Caco-2 (cell line): ENCODE measurements around the gene NDUFB8. TPM values are rescaled to one million over a fixed set of nuclear protein-coding genes. Genes with fewer than 3 reads are reported as not detected.
A peak's percentile ranks its signal among the peaks of the same experiment; 100 is the strongest.

ENCODE experiments used
- BruUV-seq: library from RNA; stranded (reverse); fragments of 400-500 nt; replicated peaks from 2 replicates; lab custom pipeline; 2021; lab: Mats Ljungman, UMichigan
- CTCF ChIA-PET: fragments of 300-600 bp; sonication (Branson Sonifier 250); formaldehyde crosslinking; loops from one replicate; lab custom pipeline; 2022; ENCODE audit warnings: antibody characterized with exemption; lab: Charles Lee
- POLR2A ChIA-PET: fragments of 300-600 bp; sonication (Branson Sonifier 250); formaldehyde crosslinking; loops from one replicate; lab custom pipeline; 2022; ENCODE audit warnings: antibody characterized with exemption; lab: Charles Lee
- DNase-seq, 2 experiments: peaks; one replicate each; pipeline versions ENCODE4 v3.0.0 to v3.0.0-alpha.2; 2020 to 2022
- H3K27me3 ChIP-seq: replicated peaks from 2 replicates; pipeline ENCODE4 v1.6.0; 2011; ENCODE audit warnings: low read length; ENCODE audit not compliant: control insufficient read depth, insufficient read depth
- H3K36me3 ChIP-seq: 2 replicates; pipeline ENCODE4 v1.5.1; 2011; ENCODE audit warnings: low read length; ENCODE audit not compliant: control insufficient read depth, insufficient read depth
- H3K4me1 ChIP-seq: fragments of 250-450 bp; sonication (Bioruptor Pico); 2 replicates; pipeline ENCODE4 v1.5.1; 2020; ENCODE audit warnings: mild to moderate bottlenecking
- H3K4me3 ChIP-seq: 2 replicates; pipeline ENCODE4 v1.5.1; 2011; ENCODE audit warnings: low read depth, mild to moderate bottlenecking, control low read depth, low read length
- H3K9me3 ChIP-seq: fragments of 250-450 bp; sonication (Bioruptor Pico); 2 replicates; pipeline ENCODE4 v1.5.1; 2020; ENCODE audit warnings: mild to moderate bottlenecking, moderate library complexity
- H3K27ac Mint-ChIP-seq: one replicate; pipeline ENCODE4 v1.8.0; 2022; ENCODE audit warnings: mixed read lengths; ENCODE audit not compliant: unreplicated experiment
- H3K27me3 Mint-ChIP-seq: one replicate; pipeline ENCODE4 v1.8.0; 2022; ENCODE audit warnings: mixed read lengths; ENCODE audit not compliant: insufficient read depth, unreplicated experiment
- H3K36me3 Mint-ChIP-seq: one replicate; pipeline ENCODE4 v1.8.0; 2022; ENCODE audit warnings: mild to moderate bottlenecking, mixed read lengths; ENCODE audit not compliant: insufficient read depth, unreplicated experiment
- H3K4me1 Mint-ChIP-seq: one replicate; pipeline ENCODE4 v1.8.0; 2022; ENCODE audit warnings: low read depth, mixed read lengths; ENCODE audit not compliant: unreplicated experiment
- H3K4me3 Mint-ChIP-seq: one replicate; pipeline ENCODE4 v1.8.0; 2022; ENCODE audit warnings: mild to moderate bottlenecking, moderate library complexity, mixed read lengths; ENCODE audit not compliant: unreplicated experiment
- H3K9me3 Mint-ChIP-seq: one replicate; pipeline ENCODE4 v1.8.0; 2022; ENCODE audit warnings: mixed read lengths; ENCODE audit not compliant: unreplicated experiment
- intact Hi-C: fragments of 100-400 bp; cut with micrococcal nuclease; formaldehyde crosslinking; loops from one replicate; pipeline ENCODE4 v1.10.0; 2022; ENCODE audit not compliant: unreplicated experiment
- total RNA-seq: library from RNA; stranded (reverse); gene quantifications from 2 replicates; pipeline ENCODE4 v1.2.3, GENCODE V29; 2022
- TF ChIP-seq, protein P1 (sequence below), 2 experiments: fragments of 200-600 bp in 1 of 2; IDR thresholded peaks; 1 replicate in 1 of 2; 2 replicates in 1 of 2; pipeline versions ENCODE4 v1.5.1 to v1.8.0; 2011 to 2022; ENCODE audit warnings: antibody characterized with exemption in 1 of 2, control low read depth in 1 of 2, inconsistent platforms in 1 of 2, low read depth in 1 of 2, low read length in 1 of 2, mild to moderate bottlenecking in 1 of 2, moderate library complexity in 1 of 2; ENCODE audit not compliant: insufficient read depth in 1 of 2, severe bottlenecking in 1 of 2, unreplicated experiment in 1 of 2

The NDUFB8 gene
- total RNA-seq, 1 experiment from 2014 or later: 249 TPM

DNA sequence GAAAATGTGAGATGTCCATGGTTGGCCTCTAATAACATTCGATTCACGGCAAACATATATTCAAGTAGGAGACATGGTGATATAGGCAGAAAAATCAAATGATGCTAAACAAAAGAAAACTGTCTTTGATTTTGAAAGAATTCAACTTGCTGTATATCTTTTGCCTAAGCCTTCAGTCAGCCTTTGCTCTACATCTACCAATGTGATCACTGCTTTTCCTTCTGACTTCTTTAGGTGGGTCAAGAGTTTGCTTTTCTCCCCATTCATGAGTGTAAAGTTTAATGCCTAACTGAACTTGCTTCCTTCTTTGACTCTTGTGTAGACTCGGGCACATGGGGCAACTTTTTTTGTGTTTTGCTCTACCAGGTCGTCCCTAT, 5.7 kb upstream of the NDUFB8 start:
- H3K27ac Mint-ChIP-seq: no peak overlapping the region
- H3K4me1 Mint-ChIP-seq: no peaks in the 10 kb centered on the region
- Histone ChIP-seq H3K9me3 (no peaks in the 10 kb centered on the region), H3K27me3 (no peaks in the 10 kb centered on the region), H3K36me3 (peaks cover 2% of the 10 kb centered on the region; the same call in 1 of the 2 replicates), H3K4me3 (peak overlapping the region; percentile 14), H3K4me1 (no peaks in the 10 kb centered on the region; the same call in 1 of the 2 replicates)
- intact Hi-C loops: no loop called here
- no TSS peak for BruUV-seq
- TF ChIP-seq, protein P1, sequence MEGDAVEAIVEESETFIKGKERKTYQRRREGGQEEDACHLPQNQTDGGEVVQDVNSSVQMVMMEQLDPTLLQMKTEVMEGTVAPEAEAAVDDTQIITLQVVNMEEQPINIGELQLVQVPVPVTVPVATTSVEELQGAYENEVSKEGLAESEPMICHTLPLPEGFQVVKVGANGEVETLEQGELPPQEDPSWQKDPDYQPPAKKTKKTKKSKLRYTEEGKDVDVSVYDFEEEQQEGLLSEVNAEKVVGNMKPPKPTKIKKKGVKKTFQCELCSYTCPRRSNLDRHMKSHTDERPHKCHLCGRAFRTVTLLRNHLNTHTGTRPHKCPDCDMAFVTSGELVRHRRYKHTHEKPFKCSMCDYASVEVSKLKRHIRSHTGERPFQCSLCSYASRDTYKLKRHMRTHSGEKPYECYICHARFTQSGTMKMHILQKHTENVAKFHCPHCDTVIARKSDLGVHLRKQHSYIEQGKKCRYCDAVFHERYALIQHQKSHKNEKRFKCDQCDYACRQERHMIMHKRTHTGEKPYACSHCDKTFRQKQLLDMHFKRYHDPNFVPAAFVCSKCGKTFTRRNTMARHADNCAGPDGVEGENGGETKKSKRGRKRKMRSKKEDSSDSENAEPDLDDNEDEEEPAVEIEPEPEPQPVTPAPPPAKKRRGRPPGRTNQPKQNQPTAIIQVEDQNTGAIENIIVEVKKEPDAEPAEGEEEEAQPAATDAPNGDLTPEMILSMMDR (IDR thresholded peaks at IDR 0.05; ENCODE audit: insufficient read depth in 1 of 2, low read depth in 1 of 2, low read length in 1 of 2, severe bottlenecking in 1 of 2, unreplicated experiment in 1 of 2): no peak
- H3K4me3 Mint-ChIP-seq: no peak overlapping the region
- POLR2A ChIA-PET: interaction anchor here (0.6 to 1.3 kb wide), 17 partner anchors 9 to 1841 kb away, joined by 3 to 12 read pairs (median 5); partner anchors contain the start of genes SCD and SLF2
- CTCF ChIA-PET: interaction anchor here (0.6 to 1.9 kb wide), 24 partner anchors 8 to 1743 kb away, joined by 3 to 32 read pairs (median 5); partner anchors contain the start of genes PDZD7 and SCD
- H3K27me3 Mint-ChIP-seq: no peaks in the 10 kb centered on the region
- H3K9me3 Mint-ChIP-seq: no peaks in the 10 kb centered on the region
- peaks cover 20% of the 10 kb centered on the region for H3K36me3 Mint-ChIP-seq
- DNase-seq: no peak

- Mint-ChIP-seq H3K4me1 (no peaks in the 10 kb centered on the region), H3K27me3 (no peaks in the 10 kb centered on the region), H3K9me3 (no peaks in the 10 kb centered on the region), H3K27ac (no peak overlapping the region), H3K36me3 (peaks cover 20% of the 10 kb centered on the region), H3K4me3 (peak overlapping the region; percentile 29)
- Histone ChIP-seq H3K4me3 (no peak overlapping the region), H3K36me3 (peaks cover 2% of the 10 kb centered on the region; the same call in 1 of the 2 replicates), H3K27me3 (no peaks in the 10 kb centered on the region), H3K9me3 (no peaks in the 10 kb centered on the region), H3K4me1 (no peaks in the 10 kb centered on the region; the same call in 1 of the 2 replicates)
- ChIA-PET POLR2A (no interaction called here), CTCF (interaction anchor here (1.0 to 1.3 kb wide), 2 partner anchors 28 to 209 kb away, joined by 3 to 7 read pairs; no protein-coding TSS in a partner anchor)
- BruUV-seq: no TSS peak
- intact Hi-C loops: no loop called here
- TF ChIP-seq, protein P1 (IDR thresholded peaks at IDR 0.05; ENCODE audit: insufficient read depth in 1 of 2, low read depth in 1 of 2, low read length in 1 of 2, severe bottlenecking in 1 of 2, unreplicated experiment in 1 of 2): no peak
- DNase-seq: no peak
Observed at GRCh38 chr10:100534726-100535125, 5.1 kb upstream of the NDUFB8 start.

DNA sequence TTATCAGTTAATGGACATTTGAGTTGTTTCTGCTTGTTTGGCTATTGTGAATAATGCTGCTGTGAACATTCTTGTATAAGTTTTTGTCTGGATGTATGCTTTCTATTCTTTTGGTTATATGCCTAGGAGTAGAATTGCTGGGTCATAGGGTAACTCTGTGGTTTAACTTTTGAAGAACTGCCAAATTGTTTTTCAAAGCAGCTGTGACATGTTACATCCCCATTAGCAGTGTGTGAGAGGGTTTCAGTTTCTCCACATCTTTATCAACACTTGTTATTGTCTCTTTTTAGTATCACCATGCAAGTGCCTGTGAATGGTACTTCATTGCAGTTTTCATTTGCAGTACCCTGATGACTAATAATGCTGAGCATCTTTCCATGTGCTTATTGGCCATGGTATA, 2.1 kb upstream of the NDUFB8 start:
- intact Hi-C loops: no loop called here
- ChIA-PET CTCF (no interaction called here), POLR2A (no interaction called here)
- Histone ChIP-seq H3K4me3 (no peak overlapping the region), H3K27me3 (no peaks in the 10 kb centered on the region), H3K36me3 (peaks cover 1% of the 10 kb centered on the region; the same call in 1 of the 2 replicates), H3K4me1 (peaks cover 6% of the 10 kb centered on the region), H3K9me3 (no peaks in the 10 kb centered on the region)
- no peaks in the 10 kb centered on the region for H3K27me3 Mint-ChIP-seq
- TF ChIP-seq, protein P1 (IDR thresholded peaks at IDR 0.05; ENCODE audit: insufficient read depth in 1 of 2, low read depth in 1 of 2, low read length in 1 of 2, severe bottlenecking in 1 of 2, unreplicated experiment in 1 of 2): no peak
- H3K9me3 Mint-ChIP-seq: no peaks in the 10 kb centered on the region
- no TSS peak for BruUV-seq
- H3K4me1 Mint-ChIP-seq: peaks cover 7% of the 10 kb centered on the region
- H3K4me3 Mint-ChIP-seq: no peak overlapping the region
- no peak for DNase-seq
- H3K27ac Mint-ChIP-seq: no peak overlapping the region
- H3K36me3 Mint-ChIP-seq: peaks cover 10% of the 10 kb centered on the region
